Ascending aorta (tissue), 2 donors: ENCODE measurements around the gene TKT. TPM values are rescaled to one million over a fixed set of nuclear protein-coding genes. Genes with fewer than 3 reads are reported as not detected.

Experiments used
- DNase-seq, 2 donors: peaks; one replicate each; pipeline ENCODE4 v3.0.0-alpha.2; 2019; ENCODE audit warnings: low spot score in 2 of 2
- H3K27ac ChIP-seq, 2 donors: fragments of 200-600 bp; sonication (generic); one replicate each; pipeline ENCODE4 v1.5.1; 2016 to 2017; ENCODE audit warnings: mild to moderate bottlenecking in 1 of 2
- H3K27me3 ChIP-seq: fragments of 200-600 bp; sonication (generic); one replicate; pipeline ENCODE4 v1.5.1; 2017
- H3K36me3 ChIP-seq, 2 donors: fragments of 200-600 bp; sonication (generic); one replicate each; pipeline ENCODE4 v1.5.1; 2016
- H3K4me1 ChIP-seq, 2 donors: fragments of 200-600 bp; sonication (generic); one replicate each; pipeline ENCODE4 v1.5.1; 2016 to 2017; ENCODE audit warnings: mild to moderate bottlenecking in 1 of 2
- H3K4me3 ChIP-seq, 2 donors: fragments of 200-600 bp; sonication (generic); one replicate each; pipeline ENCODE4 v1.5.1; 2016 to 2017; ENCODE audit warnings: mild to moderate bottlenecking in 1 of 2
- H3K9me3 ChIP-seq, 2 donors: fragments of 200-600 bp; sonication (generic); one replicate each; pipeline ENCODE4 v1.5.1; 2016
- CTCF ChIP-seq, 3 experiments: fragments of 200-600 bp in 2 of 3; fragments of 450-650 bp in 1 of 3; sonication (generic) in 2 of 3; IDR thresholded peaks; one replicate each; pipeline ENCODE4 v1.5.1; 2016 to 2019; ENCODE audit warnings: antibody characterized with exemption in 3 of 3, mild to moderate bottlenecking in 1 of 3, moderate library complexity in 1 of 3
- intact Hi-C: fragments of 100-400 bp; cut with DNase I; formaldehyde crosslinking; loops from one replicate; pipeline ENCODE4 v1.15.1; 2023
- total RNA-seq: library from RNA; depleted of rRNA; stranded (reverse); fragments of >200 nt; gene quantifications from one replicate; pipeline ENCODE4 v1.1.0, GENCODE V29; 2016

Gene TKT
- total RNA-seq, 1 donor from 2014 or later = 219 TPM

- H3K27me3 ChIP-seq = no peaks in the 10 kb centered on the region
- peaks cover 19 to 25% of the 10 kb centered on the region in 2 donors for H3K36me3 ChIP-seq
- H3K27ac ChIP-seq = no peak overlapping the region
- peaks cover 0 to 6% of the 10 kb centered on the region in 2 donors for H3K4me1 ChIP-seq
- H3K4me3 ChIP-seq = no peak overlapping the region
- no peaks in the 10 kb centered on the region for H3K9me3 ChIP-seq
- intact Hi-C loops = no loop called here
- DNase-seq = no peak
- TF ChIP-seq CTCF (IDR thresholded peaks at IDR 0.05) = no peak
Observed at GRCh38 chr3:53295410-53295809, 39.6 kb upstream of the TKT start.

GRCh38 chr3:53293867-53294266 lies 38.0 kb upstream of the TKT start:
- no peaks in the 10 kb centered on the region for H3K27me3 ChIP-seq
- no peak for DNase-seq
- intact Hi-C loops = no loop called here
- peaks cover 21 to 30% of the 10 kb centered on the region in 2 donors for H3K36me3 ChIP-seq
- TF ChIP-seq CTCF (IDR thresholded peaks at IDR 0.05) = no peak
- no peaks in the 10 kb centered on the region for H3K4me1 ChIP-seq
- H3K27ac ChIP-seq = no peak overlapping the region
- H3K9me3 ChIP-seq = no peaks in the 10 kb centered on the region
- H3K4me3 ChIP-seq = no peak overlapping the region

- Histone ChIP-seq H3K27me3 (no peaks in the 10 kb centered on the region), H3K27ac (no peak overlapping the region), H3K36me3 (peaks cover 34 to 56% of the 10 kb centered on the region in 2 donors), H3K4me1 (no peaks in the 10 kb centered on the region), H3K9me3 (no peaks in the 10 kb centered on the region), H3K4me3 (no peak overlapping the region)
- no peak for TF ChIP-seq CTCF (IDR thresholded peaks at IDR 0.05)
- DNase-seq = no peak
- intact Hi-C loops = no loop called here
Observed at GRCh38 chr3:53288214-53288613, 32.4 kb upstream of the TKT start.

GRCh38 chr3:53287131-53287629 lies 31.4 kb upstream of the TKT start:
- peaks cover 29 to 49% of the 10 kb centered on the region in 2 donors for H3K36me3 ChIP-seq
- H3K4me3 ChIP-seq = no peak overlapping the region
- no peak for TF ChIP-seq CTCF (IDR thresholded peaks at IDR 0.05)
- intact Hi-C loops = no loop called here
- no peaks in the 10 kb centered on the region for H3K4me1 ChIP-seq
- no peaks in the 10 kb centered on the region for H3K9me3 ChIP-seq
- DNase-seq = no peak
- H3K27ac ChIP-seq = no peak overlapping the region
- H3K27me3 ChIP-seq = no peaks in the 10 kb centered on the region

GRCh38 chr3:53286727-53287126 lies 30.9 kb upstream of the TKT start:
- intact Hi-C loops = no loop called here
- no peak for DNase-seq
- Histone ChIP-seq H3K27ac (no peak overlapping the region), H3K4me3 (no peak overlapping the region), H3K36me3 (peaks cover 25 to 44% of the 10 kb centered on the region in 2 donors), H3K27me3 (no peaks in the 10 kb centered on the region), H3K4me1 (no peaks in the 10 kb centered on the region), H3K9me3 (no peaks in the 10 kb centered on the region)
- no peak for TF ChIP-seq CTCF (IDR thresholded peaks at IDR 0.05)

- no peak overlapping the region for H3K27ac ChIP-seq
- H3K36me3 ChIP-seq = peaks cover 15 to 24% of the 10 kb centered on the region in 2 donors
- TF ChIP-seq CTCF (IDR thresholded peaks at IDR 0.05) = no peak
- H3K27me3 ChIP-seq = no peaks in the 10 kb centered on the region
- H3K4me3 ChIP-seq = no peak overlapping the region
- intact Hi-C loops = no loop called here
- no peaks in the 10 kb centered on the region for H3K4me1 ChIP-seq
- no peaks in the 10 kb centered on the region for H3K9me3 ChIP-seq
- DNase-seq = no peak
Observed at GRCh38 chr3:53282581-53282980, 26.8 kb upstream of the TKT start.
